Measurements from ENCODE around the gene NFS1.

Gene NFS1

GRCh38 chr20:35625584-35626385 is 73.4 kb downstream of the NFS1 start:
- no peak overlapping the region for H3K27ac ChIP-seq
- no peak overlapping the region for H3K4me3 ChIP-seq (ENCODE audit: low read depth, low read length)
- H3K36me3 ChIP-seq (replicated peaks), result peaks cover 51% of the 10 kb centered on the region
- TF ChIP-seq CTCF (IDR thresholded peaks at IDR 0.05; ENCODE audit: low read depth, low read length, missing control alignments), result no peak
- no peak for DNase-seq
- in situ Hi-C loops (cut with HindIII; ENCODE audit: low pct_ligation_motif_present, low sequenced_read_pairs), result no loop called here
- H3K27me3 ChIP-seq (replicated peaks), result no peaks in the 10 kb centered on the region

GRCh38 chr20:35621560-35621946 is 77.6 kb downstream of the NFS1 start:
- Histone ChIP-seq H3K36me3 (replicated peaks) (peaks cover 23% of the 10 kb centered on the region), H3K4me3 (ENCODE audit: low read depth, low read length) (no peak overlapping the region), H3K27me3 (replicated peaks) (no peaks in the 10 kb centered on the region), H3K27ac (no peak overlapping the region)
- in situ Hi-C loops (cut with HindIII; ENCODE audit: low pct_ligation_motif_present, low sequenced_read_pairs), result no loop called here
- no peak for DNase-seq
- peak; percentile 11 for TF ChIP-seq CTCF (IDR thresholded peaks at IDR 0.05; ENCODE audit: low read depth, low read length, missing control alignments)

GRCh38 chr20:35620818-35621559 is 78.2 kb downstream of the NFS1 start:
- DNase-seq, result no peak
- Histone ChIP-seq H3K27me3 (replicated peaks) (no peaks in the 10 kb centered on the region), H3K27ac (no peak overlapping the region), H3K36me3 (replicated peaks) (peaks cover 19% of the 10 kb centered on the region), H3K4me3 (ENCODE audit: low read depth, low read length) (no peak overlapping the region)
- TF ChIP-seq CTCF (IDR thresholded peaks at IDR 0.05; ENCODE audit: low read depth, low read length, missing control alignments), result no peak
- in situ Hi-C loops (cut with HindIII; ENCODE audit: low pct_ligation_motif_present, low sequenced_read_pairs), result no loop called here

GRCh38 chr20:35619196-35620095 is 79.7 kb downstream of the NFS1 start:
- Histone ChIP-seq H3K27ac (peak overlapping the region; percentile 14), H3K4me3 (ENCODE audit: low read depth, low read length) (peak overlapping the region; percentile 61), H3K27me3 (replicated peaks) (no peaks in the 10 kb centered on the region), H3K36me3 (replicated peaks) (peaks cover 5% of the 10 kb centered on the region)
- peak; percentile 72 for DNase-seq
- in situ Hi-C loops (cut with HindIII; ENCODE audit: low pct_ligation_motif_present, low sequenced_read_pairs), result no loop called here
- TF ChIP-seq CTCF (IDR thresholded peaks at IDR 0.05; ENCODE audit: low read depth, low read length, missing control alignments), result peak; percentile 67

GRCh38 chr20:35618263-35619131 is 80.7 kb downstream of the NFS1 start:
- peak overlapping the region; percentile 61 for H3K4me3 ChIP-seq (ENCODE audit: low read depth, low read length)
- in situ Hi-C loops (cut with HindIII; ENCODE audit: low pct_ligation_motif_present, low sequenced_read_pairs), result no loop called here
- no peak for TF ChIP-seq CTCF (IDR thresholded peaks at IDR 0.05; ENCODE audit: low read depth, low read length, missing control alignments)
- no peaks in the 10 kb centered on the region for H3K27me3 ChIP-seq (replicated peaks)
- H3K36me3 ChIP-seq (replicated peaks), result peaks cover 5% of the 10 kb centered on the region
- H3K27ac ChIP-seq, result no peak overlapping the region
- peak; percentile 26 for DNase-seq

All from brain microvascular endothelial cell (primary cell).